ENCODE data around the gene MAP4.
A peak's percentile ranks its signal among the peaks of the same experiment; 100 is the strongest.
"Not testable (repeated sequence)": the region's sequence is repeated elsewhere in the genome, so short reads cannot be mapped to it uniquely, and the experiment has no call there.

Gene MAP4

GRCh38 chr3:48015431-48016180 lies 610 bp downstream of the MAP4 start:
- DNase-seq: no peak

- DNase-seq: no peak
Measured at GRCh38 chr3:48014358-48014757, 1.9 kb downstream of the MAP4 start.

GRCh38 chr3:48013288-48013980 lies 2.8 kb downstream of the MAP4 start:
- DNase-seq: no peak

GRCh38 chr3:48012659-48013058 lies 3.6 kb downstream of the MAP4 start:
- no peak for DNase-seq

GRCh38 chr3:48008066-48008465 lies 8.2 kb downstream of the MAP4 start:
- not testable (repeated sequence) for DNase-seq

- DNase-seq: not testable (repeated sequence)
Measured at GRCh38 chr3:48007361-48007760, 8.9 kb downstream of the MAP4 start.

- not testable (repeated sequence) for DNase-seq
Measured at GRCh38 chr3:48006794-48007193, 9.4 kb downstream of the MAP4 start.

GRCh38 chr3:48004694-48005093 lies 11.5 kb downstream of the MAP4 start:
- DNase-seq: no peak

- no peak for DNase-seq
Measured at GRCh38 chr3:48002787-48003186, 13.4 kb downstream of the MAP4 start.

GRCh38 chr3:48001991-48002390 lies 14.2 kb downstream of the MAP4 start:
- DNase-seq: no peak

- DNase-seq: no peak
Measured at GRCh38 chr3:48000212-48000611, 16.0 kb downstream of the MAP4 start.

GRCh38 chr3:47996440-47996839 lies 19.8 kb downstream of the MAP4 start:
- no peak for DNase-seq

GRCh38 chr3:47994180-47994579 lies 22.0 kb downstream of the MAP4 start:
- DNase-seq: no peak

- no peak for DNase-seq
Measured at GRCh38 chr3:47991341-47991740, 24.9 kb downstream of the MAP4 start.

GRCh38 chr3:47989981-47990440 lies 26.2 kb downstream of the MAP4 start:
- DNase-seq: peak; percentile 74

- DNase-seq: no peak
Measured at GRCh38 chr3:47985381-47985780, 30.8 kb downstream of the MAP4 start.

- DNase-seq: no peak
Measured at GRCh38 chr3:47984075-47984728, 32.0 kb downstream of the MAP4 start.

- DNase-seq: no peak
Measured at GRCh38 chr3:47980795-47981194, 35.4 kb downstream of the MAP4 start.

- DNase-seq: no peak
Measured at GRCh38 chr3:47979070-47979469, 37.1 kb downstream of the MAP4 start.

- no peak for DNase-seq
Measured at GRCh38 chr3:47978386-47978785, 37.8 kb downstream of the MAP4 start.

- DNase-seq: no peak
Measured at GRCh38 chr3:47976135-47976732, 40.0 kb downstream of the MAP4 start.

- DNase-seq: no peak
Measured at GRCh38 chr3:47974974-47975470, 41.2 kb downstream of the MAP4 start.

GRCh38 chr3:47971081-47971480 lies 45.1 kb downstream of the MAP4 start:
- DNase-seq: no peak

Measured in activated CD8-positive, alpha-beta memory T cell treated with anti-CD3 and anti-CD28 coated beads, Interleukin-2, amount 50 U/mL, for 48 hours (primary cell).